ENCODE measurements around the gene IHH. TPM values are rescaled to one million over a fixed set of nuclear protein-coding genes. Genes with fewer than 3 reads are reported as not detected.

The IHH gene
- total RNA-seq, 1 experiment from 2014 or later: not detected

- no peak overlapping the region for H3K9ac ChIP-seq (ENCODE audit: extremely low read depth, insufficient read length, low read length)
- H2BK5ac ChIP-seq (ENCODE audit: insufficient read length, low read length): no peak overlapping the region
- Mint-ChIP-seq H3K27ac (no peak overlapping the region; a peak in 1 of 7 replicates), H3K36me3 (ENCODE audit: insufficient read depth in 1 of 3, low read depth in 3 of 3) (peaks cover 0 to 1% (median 0%) of the 10 kb centered on the region in 3 experiments; a peak in 1 of 7 replicates), H3K9me3 (peaks cover 0 to 3% of the 10 kb centered on the region in 2 experiments; a peak in 2 of 5 replicates), H3K4me3 (no peak overlapping the region), H3K4me1 (peaks cover 11% of the 10 kb centered on the region in 2 experiments), H3K27me3 (ENCODE audit: low read depth) (peaks cover under 1% of the 10 kb centered on the region; the same call in 1 of the 2 replicates)
- no peak overlapping the region for H4K91ac ChIP-seq (ENCODE audit: insufficient read length, low read depth, low read length)
- no peak overlapping the region for H2AK5ac ChIP-seq (ENCODE audit: insufficient read length, low read length)
- H3K18ac ChIP-seq (ENCODE audit: insufficient read length, low read depth, low read length): no peak overlapping the region
- no peak overlapping the region for H3T11ph ChIP-seq (ENCODE audit: low read length)
- H3K4ac ChIP-seq (ENCODE audit: low read depth, low read length): no peak overlapping the region
- TF ChIP-seq, protein P1, sequence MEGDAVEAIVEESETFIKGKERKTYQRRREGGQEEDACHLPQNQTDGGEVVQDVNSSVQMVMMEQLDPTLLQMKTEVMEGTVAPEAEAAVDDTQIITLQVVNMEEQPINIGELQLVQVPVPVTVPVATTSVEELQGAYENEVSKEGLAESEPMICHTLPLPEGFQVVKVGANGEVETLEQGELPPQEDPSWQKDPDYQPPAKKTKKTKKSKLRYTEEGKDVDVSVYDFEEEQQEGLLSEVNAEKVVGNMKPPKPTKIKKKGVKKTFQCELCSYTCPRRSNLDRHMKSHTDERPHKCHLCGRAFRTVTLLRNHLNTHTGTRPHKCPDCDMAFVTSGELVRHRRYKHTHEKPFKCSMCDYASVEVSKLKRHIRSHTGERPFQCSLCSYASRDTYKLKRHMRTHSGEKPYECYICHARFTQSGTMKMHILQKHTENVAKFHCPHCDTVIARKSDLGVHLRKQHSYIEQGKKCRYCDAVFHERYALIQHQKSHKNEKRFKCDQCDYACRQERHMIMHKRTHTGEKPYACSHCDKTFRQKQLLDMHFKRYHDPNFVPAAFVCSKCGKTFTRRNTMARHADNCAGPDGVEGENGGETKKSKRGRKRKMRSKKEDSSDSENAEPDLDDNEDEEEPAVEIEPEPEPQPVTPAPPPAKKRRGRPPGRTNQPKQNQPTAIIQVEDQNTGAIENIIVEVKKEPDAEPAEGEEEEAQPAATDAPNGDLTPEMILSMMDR (conservative IDR thresholded peaks at IDR 0.05): no peak
- H2BK15ac ChIP-seq (ENCODE audit: low read depth, low read length): no peak overlapping the region
- H4K8ac ChIP-seq (replicated peaks; ENCODE audit: insufficient read length, low read depth, low read length): no peak overlapping the region
- no CpG with 5 or more reads among the region's 5 CpGs for WGBS (ENCODE audit: extremely low coverage, insufficient read length, low lambda C conversion rate)
- H3K79me1 ChIP-seq (ENCODE audit: insufficient read depth, low read depth, low read length, poor library complexity, severe bottlenecking): no peaks in the 10 kb centered on the region
- no peak overlapping the region for H3K4me2 ChIP-seq (ENCODE audit: insufficient read depth, insufficient read length, low read length)
- no peaks in the 10 kb centered on the region for H3K79me2 ChIP-seq (ENCODE audit: insufficient read depth, low read length)
- H3K4me1 ChIP-seq (ENCODE audit: insufficient read depth, low read length): no peaks in the 10 kb centered on the region; the same call in 1 of the 2 replicates
- no peak overlapping the region for H2BK12ac ChIP-seq (ENCODE audit: insufficient read length, low read depth, low read length)
- H3K27me3 ChIP-seq (ENCODE audit: insufficient read depth, low read length): no peaks in the 10 kb centered on the region
- DNase-seq: no peak
- no peaks in the 10 kb centered on the region for H3K23me2 ChIP-seq (ENCODE audit: insufficient read length, low read depth, low read length, poor library complexity, severe bottlenecking)
- no peaks in the 10 kb centered on the region for H3K9me3 ChIP-seq (ENCODE audit: control insufficient read depth, low read depth, low read length)
- no peak overlapping the region for H2BK20ac ChIP-seq (ENCODE audit: low read depth, low read length, poor library complexity, severe bottlenecking)
- no peak overlapping the region for H3K14ac ChIP-seq (ENCODE audit: insufficient read depth, low read length)
- no peak overlapping the region for H3K23ac ChIP-seq (ENCODE audit: insufficient read length, low read depth, low read length)
- H4K5ac ChIP-seq (ENCODE audit: insufficient read length, low read depth, low read length): no peak overlapping the region
- no peak overlapping the region for H2BK120ac ChIP-seq (ENCODE audit: low read depth, low read length, poor library complexity, severe bottlenecking)
- H3K56ac ChIP-seq (ENCODE audit: insufficient read length, low read depth, low read length): no peak overlapping the region
- H4K20me1 ChIP-seq (ENCODE audit: control insufficient read depth, insufficient read depth, insufficient read length): no peaks in the 10 kb centered on the region
- H3K27ac ChIP-seq (ENCODE audit: insufficient read length, low read depth, low read length): no peak overlapping the region
- H2AFZ ChIP-seq (ENCODE audit: low read length): no peak overlapping the region
Measured at GRCh38 chr2:219087361-219087760, 26.6 kb upstream of the IHH start.
